ENCODE results near the gene SGSH.
"Not testable (repeated sequence)": the region's sequence is repeated elsewhere in the genome, so short reads cannot be mapped to it uniquely, and the experiment has no call there.

The SGSH gene

DNA sequence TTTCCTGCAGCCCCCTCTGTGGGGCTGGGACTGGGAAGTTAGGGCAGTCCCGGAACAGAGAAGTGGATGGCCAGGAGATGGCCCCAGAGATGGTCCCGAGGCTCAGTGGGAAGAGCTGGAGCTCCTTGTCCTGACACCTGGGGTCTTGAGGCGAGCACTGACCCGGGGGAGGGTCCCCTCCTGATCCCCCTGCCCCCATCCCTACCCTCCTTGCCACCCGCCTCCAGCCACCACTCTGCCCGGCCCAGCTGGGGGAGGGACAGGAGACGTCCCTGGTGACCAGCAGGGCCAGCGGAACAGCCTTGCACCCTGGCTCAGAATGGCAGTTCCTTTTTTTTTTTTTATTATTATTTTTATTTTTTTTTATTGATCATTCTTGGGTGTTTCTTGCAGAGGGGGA, 26.6 kb upstream of the SGSH start:
- no peak for DNase-seq (ENCODE audit: low read depth)
- in situ Hi-C loops (cut with HindIII; ENCODE audit: low sequenced_read_pairs) = no loop called here
- no peak overlapping the region for H3K4me3 ChIP-seq (ENCODE audit: low read depth, low read length)
- TF ChIP-seq, protein P1, sequence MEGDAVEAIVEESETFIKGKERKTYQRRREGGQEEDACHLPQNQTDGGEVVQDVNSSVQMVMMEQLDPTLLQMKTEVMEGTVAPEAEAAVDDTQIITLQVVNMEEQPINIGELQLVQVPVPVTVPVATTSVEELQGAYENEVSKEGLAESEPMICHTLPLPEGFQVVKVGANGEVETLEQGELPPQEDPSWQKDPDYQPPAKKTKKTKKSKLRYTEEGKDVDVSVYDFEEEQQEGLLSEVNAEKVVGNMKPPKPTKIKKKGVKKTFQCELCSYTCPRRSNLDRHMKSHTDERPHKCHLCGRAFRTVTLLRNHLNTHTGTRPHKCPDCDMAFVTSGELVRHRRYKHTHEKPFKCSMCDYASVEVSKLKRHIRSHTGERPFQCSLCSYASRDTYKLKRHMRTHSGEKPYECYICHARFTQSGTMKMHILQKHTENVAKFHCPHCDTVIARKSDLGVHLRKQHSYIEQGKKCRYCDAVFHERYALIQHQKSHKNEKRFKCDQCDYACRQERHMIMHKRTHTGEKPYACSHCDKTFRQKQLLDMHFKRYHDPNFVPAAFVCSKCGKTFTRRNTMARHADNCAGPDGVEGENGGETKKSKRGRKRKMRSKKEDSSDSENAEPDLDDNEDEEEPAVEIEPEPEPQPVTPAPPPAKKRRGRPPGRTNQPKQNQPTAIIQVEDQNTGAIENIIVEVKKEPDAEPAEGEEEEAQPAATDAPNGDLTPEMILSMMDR (IDR thresholded peaks at IDR 0.05; ENCODE audit: low read depth, low read length, missing control alignments) = no peak

DNA sequence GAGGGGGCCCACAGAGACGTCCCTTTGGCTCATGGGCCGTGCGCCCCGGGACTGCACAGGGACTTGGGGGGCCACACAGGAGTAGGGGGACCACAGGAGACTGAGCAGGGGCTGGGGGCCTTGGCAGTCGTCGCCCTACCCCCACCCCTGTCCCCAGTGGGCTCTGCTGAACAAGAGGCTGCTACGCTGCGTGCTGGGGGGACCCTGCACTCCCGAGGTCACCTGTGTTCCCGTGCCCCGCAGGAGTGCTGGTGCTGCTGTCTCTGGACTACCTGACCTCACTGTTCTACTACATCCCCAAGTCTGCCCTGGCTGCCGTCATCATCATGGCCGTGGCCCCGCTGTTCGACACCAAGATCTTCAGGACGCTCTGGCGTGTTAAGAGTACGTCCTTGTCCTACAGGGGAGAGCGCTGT, 26.1 kb upstream of the SGSH start:
- in situ Hi-C loops (cut with HindIII; ENCODE audit: low sequenced_read_pairs) = no loop called here

DNA sequence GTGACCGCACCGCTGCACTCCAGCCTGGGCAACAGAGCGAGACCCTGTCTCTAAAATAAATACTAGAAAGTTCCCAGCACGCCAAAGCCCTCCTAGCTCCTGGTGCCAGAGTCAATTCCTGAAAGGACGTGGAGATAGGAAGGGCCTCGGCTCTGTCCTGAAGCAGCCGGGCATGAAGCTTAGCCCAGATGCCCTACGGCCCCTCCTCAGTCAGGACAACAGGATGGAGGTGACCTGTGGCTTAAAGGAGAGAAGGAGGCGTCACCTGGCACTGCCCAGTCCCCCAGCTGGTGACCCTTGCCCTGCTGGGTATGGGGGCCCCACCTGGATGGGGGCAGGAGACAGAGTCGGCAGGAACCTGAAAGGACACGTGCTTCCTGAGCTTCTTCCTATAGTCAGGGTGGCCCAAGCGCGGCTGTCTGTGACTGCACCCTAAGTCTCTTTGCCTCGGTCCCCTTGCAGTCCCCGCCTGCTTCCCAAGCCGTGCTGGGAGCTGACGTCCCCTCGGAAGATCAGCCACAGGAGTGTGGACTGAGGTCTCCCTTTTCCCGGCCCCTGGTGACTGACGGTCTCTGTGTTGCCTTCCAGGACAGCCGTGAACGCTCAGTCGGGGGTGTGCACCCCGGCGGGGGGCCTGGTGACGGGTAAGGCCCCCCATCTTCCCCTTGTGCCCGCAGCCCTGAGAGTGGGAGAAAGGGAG, 25.6 kb upstream of the SGSH start:
- H3K4me3 ChIP-seq (ENCODE audit: low read depth, low read length) = no peak overlapping the region
- no peak for DNase-seq (ENCODE audit: low read depth)
- in situ Hi-C loops (cut with HindIII; ENCODE audit: low sequenced_read_pairs) = no loop called here
- TF ChIP-seq, protein P1 (IDR thresholded peaks at IDR 0.05; ENCODE audit: low read depth, low read length, missing control alignments) = no peak

More for the DNA sequence above, 26.1 kb upstream of the SGSH start:
- H3K4me3 ChIP-seq (ENCODE audit: low read depth, low read length) = no peak overlapping the region
- DNase-seq (ENCODE audit: low read depth) = no peak
- TF ChIP-seq, protein P1 (IDR thresholded peaks at IDR 0.05; ENCODE audit: low read depth, low read length, missing control alignments) = no peak

DNA sequence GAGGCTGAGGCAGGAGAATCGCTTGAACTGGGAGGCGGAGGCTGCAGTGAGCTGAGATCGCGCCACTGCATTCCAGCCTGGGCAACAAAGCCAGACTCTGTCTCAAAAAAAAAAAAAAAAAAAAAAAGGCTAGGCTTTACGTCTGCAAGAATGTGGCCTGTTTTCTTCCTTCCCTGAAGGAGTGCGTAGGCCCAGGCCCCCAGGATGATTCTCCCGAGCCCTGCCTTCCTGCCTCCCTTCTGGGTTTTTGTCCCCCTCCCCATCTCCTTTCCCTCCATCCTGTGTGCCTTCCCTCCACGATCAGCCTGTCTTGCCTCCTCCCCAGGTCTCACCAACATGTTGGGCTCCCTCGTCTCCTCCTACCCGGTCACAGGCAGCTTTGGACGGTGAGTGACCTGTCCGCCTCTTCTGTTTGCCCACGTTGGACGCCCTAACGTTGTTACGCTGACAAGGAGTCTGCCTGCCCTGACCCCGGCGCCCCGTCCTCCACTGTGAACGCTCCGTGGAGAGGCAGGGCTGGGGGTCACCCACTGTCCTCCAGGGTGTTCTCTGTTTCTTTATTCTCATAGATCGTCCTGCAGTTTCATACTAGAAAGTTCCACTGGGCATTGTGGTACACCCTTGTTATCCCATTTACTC, 24.9 kb upstream of the SGSH start:
- in situ Hi-C loops (cut with HindIII; ENCODE audit: low sequenced_read_pairs) = no loop called here
- TF ChIP-seq, protein P1 (IDR thresholded peaks at IDR 0.05; ENCODE audit: low read depth, low read length, missing control alignments) = no peak
- DNase-seq (ENCODE audit: low read depth) = no peak
- H3K4me3 ChIP-seq (ENCODE audit: low read depth, low read length) = no peak overlapping the region

DNA sequence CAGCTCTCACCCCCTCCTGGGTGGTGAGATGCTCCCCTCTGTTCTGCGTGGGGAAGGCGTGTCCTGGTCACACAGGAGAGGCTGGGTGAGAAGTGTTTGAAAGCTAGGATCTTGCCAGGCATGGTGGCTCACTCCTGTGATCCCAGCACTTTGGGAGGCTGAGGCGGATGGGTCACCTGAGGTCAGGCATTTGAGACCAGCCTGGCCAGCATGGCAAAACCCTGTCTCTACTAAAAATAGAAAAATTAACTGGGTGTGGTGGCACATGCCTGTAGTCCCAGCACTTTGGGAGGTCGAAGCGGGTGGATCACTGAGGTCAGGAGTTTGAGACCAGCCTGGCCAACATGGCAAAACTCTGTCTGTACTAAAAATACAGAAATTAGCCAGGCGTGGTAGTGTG, 24.3 kb upstream of the SGSH start:
- DNase-seq (ENCODE audit: low read depth); in situ Hi-C loops (cut with HindIII; ENCODE audit: low sequenced_read_pairs); H3K4me3 ChIP-seq (ENCODE audit: low read depth, low read length): not testable (repeated sequence)

DNA sequence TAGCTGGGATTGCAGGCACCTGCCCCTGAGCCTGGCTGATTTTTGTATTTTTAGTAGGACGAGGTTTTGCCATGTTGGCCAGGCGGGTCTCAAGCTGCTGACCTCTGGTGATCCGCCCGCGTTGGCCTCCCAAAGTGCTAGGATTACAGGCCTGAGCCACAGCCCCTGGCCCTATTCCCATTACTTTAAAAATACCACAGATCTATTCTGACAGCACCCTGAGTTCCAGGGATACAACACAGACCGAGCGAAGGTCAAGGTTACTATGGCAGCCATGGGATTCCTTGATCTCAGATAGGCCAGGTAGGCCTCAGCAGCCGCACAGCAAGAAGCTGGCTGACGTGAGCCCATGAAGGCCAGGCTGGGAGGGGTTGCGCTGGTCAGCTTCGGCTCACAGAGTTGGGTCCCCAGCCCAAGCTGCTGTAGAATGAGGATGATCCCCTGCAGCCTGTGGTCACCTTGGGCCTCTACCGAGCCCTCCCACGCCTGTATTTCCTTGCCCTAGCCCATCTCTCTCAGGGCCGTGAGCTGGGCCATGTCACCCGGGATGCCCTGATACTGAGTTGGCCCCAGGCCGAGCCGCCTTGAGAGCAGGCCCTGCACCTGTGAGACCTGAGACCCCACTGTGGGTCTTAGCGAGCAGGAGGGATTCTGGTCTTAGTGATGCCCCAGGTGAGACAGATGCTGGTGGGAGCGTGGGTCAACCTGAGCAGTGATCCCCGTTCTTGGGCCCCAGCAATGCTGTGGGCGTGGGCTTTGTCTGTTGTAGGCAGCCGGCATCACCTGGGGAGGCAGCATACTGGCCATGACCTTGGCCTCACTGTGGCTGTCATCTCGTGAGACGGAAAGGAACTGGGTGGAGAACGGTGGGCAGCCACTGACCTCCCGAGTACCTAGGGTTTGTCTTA, 23.6 kb upstream of the SGSH start:
- TF ChIP-seq, protein P1 (IDR thresholded peaks at IDR 0.05; ENCODE audit: low read depth, low read length, missing control alignments) = no peak
- in situ Hi-C loops (cut with HindIII; ENCODE audit: low sequenced_read_pairs) = no loop called here
- DNase-seq (ENCODE audit: low read depth) = no peak
- H3K4me3 ChIP-seq (ENCODE audit: low read depth, low read length) = no peak overlapping the region

All from astrocyte of the cerebellum (primary cell).